ENCODE measurements around the gene SLC66A1. TPM values are rescaled to one million over a fixed set of nuclear protein-coding genes. Genes with fewer than 3 reads are reported as not detected.

The SLC66A1 gene
- total RNA-seq, 1 experiment from 2014 or later = 22.5 TPM

GRCh38 chr1:19377812-19378718 lies 65.9 kb downstream of the SLC66A1 start:
- H3K36me3 Mint-ChIP-seq (ENCODE audit: insufficient read depth in 1 of 3, low read depth in 3 of 3) = peaks cover 21 to 64% (median 45%) of the 10 kb centered on the region in 3 experiments
- peak overlapping the region in 2 of 3 experiments; percentile 23 to 61; a peak in 1 of 7 replicates for H3K27ac Mint-ChIP-seq
- H3K9me3 Mint-ChIP-seq = no peaks in the 10 kb centered on the region
- no peak overlapping the region for H2BK20ac ChIP-seq (ENCODE audit: low read depth, low read length, poor library complexity, severe bottlenecking)
- no peak overlapping the region for H2BK120ac ChIP-seq (ENCODE audit: low read depth, low read length, poor library complexity, severe bottlenecking)
- DNase-seq = no peak
- no peak overlapping the region for H3K23ac ChIP-seq (ENCODE audit: insufficient read length, low read depth, low read length)
- H2AFZ ChIP-seq (ENCODE audit: low read length) = no peak overlapping the region
- no peak overlapping the region for H3K9ac ChIP-seq (ENCODE audit: extremely low read depth, insufficient read length, low read length)
- no peaks in the 10 kb centered on the region for H3K9me3 ChIP-seq (ENCODE audit: control insufficient read depth, low read depth, low read length)
- H3K27me3 Mint-ChIP-seq (ENCODE audit: low read depth) = no peaks in the 10 kb centered on the region
- H3K79me2 ChIP-seq (ENCODE audit: insufficient read depth, low read length) = no peaks in the 10 kb centered on the region
- no peak overlapping the region for H2AK5ac ChIP-seq (ENCODE audit: insufficient read length, low read length)
- H3K18ac ChIP-seq (ENCODE audit: insufficient read length, low read depth, low read length) = no peak overlapping the region
- no peak overlapping the region for H2BK12ac ChIP-seq (ENCODE audit: insufficient read length, low read depth, low read length)
- no peak overlapping the region for H3K27ac ChIP-seq (ENCODE audit: insufficient read length, low read depth, low read length)
- H4K91ac ChIP-seq (ENCODE audit: insufficient read length, low read depth, low read length) = no peak overlapping the region
- WGBS (ENCODE audit: extremely low coverage, insufficient read length, low lambda C conversion rate) = no CpG with 5 or more reads among the region's 17 CpGs
- H3K14ac ChIP-seq (ENCODE audit: insufficient read depth, low read length) = no peak overlapping the region
- H3K4ac ChIP-seq (ENCODE audit: low read depth, low read length) = no peak overlapping the region
- no peaks in the 10 kb centered on the region for H3K23me2 ChIP-seq (ENCODE audit: insufficient read length, low read depth, low read length, poor library complexity, severe bottlenecking)
- H3K56ac ChIP-seq (ENCODE audit: insufficient read length, low read depth, low read length) = no peak overlapping the region
- H3K79me1 ChIP-seq (ENCODE audit: insufficient read depth, low read depth, low read length, poor library complexity, severe bottlenecking) = no peaks in the 10 kb centered on the region
- no peak overlapping the region for H3T11ph ChIP-seq (ENCODE audit: low read length)
- TF ChIP-seq CTCF (conservative IDR thresholded peaks at IDR 0.05) = no peak
- H4K5ac ChIP-seq (ENCODE audit: insufficient read length, low read depth, low read length) = no peak overlapping the region
- H3K4me1 Mint-ChIP-seq = no peaks in the 10 kb centered on the region
- H2BK5ac ChIP-seq (ENCODE audit: insufficient read length, low read length) = no peak overlapping the region
- no peak overlapping the region for H3K4me3 Mint-ChIP-seq
- no peak overlapping the region for H3K4me2 ChIP-seq (ENCODE audit: insufficient read depth, insufficient read length, low read length)
- H3K4me1 ChIP-seq (ENCODE audit: insufficient read depth, low read length) = no peaks in the 10 kb centered on the region
- no peaks in the 10 kb centered on the region for H4K20me1 ChIP-seq (ENCODE audit: control insufficient read depth, insufficient read depth, insufficient read length)
- H2BK15ac ChIP-seq (ENCODE audit: low read depth, low read length) = no peak overlapping the region
- no peaks in the 10 kb centered on the region for H3K27me3 ChIP-seq (ENCODE audit: insufficient read depth, low read length)
- no peak overlapping the region for H4K8ac ChIP-seq (replicated peaks; ENCODE audit: insufficient read length, low read depth, low read length)

Other genes with a start within 250 kb of the SLC66A1 start
- 118 and 131 TPM in 2 replicates for gene UBR4, start 102.1 kb upstream of the SLC66A1 start, total RNA-seq (2021)
- 58.3 and 60.0 TPM in 2 replicates for gene EMC1, start 60.8 kb upstream of the SLC66A1 start, total RNA-seq (2021)
- gene MRTO4, start 60.5 kb upstream of the SLC66A1 start, total RNA-seq (2021) = 78.3 and 79.1 TPM in 2 replicates
- gene AKR7A3, start 23.6 kb upstream of the SLC66A1 start, total RNA-seq (2021) = 0.74 and 0.81 TPM in 2 replicates
- gene AKR7A2, start 182 bp upstream of the SLC66A1 start, total RNA-seq (2021) = 48.0 and 50.3 TPM in 2 replicates
- gene CAPZB, start 173.2 kb downstream of the SLC66A1 start, total RNA-seq (2021) = 343 and 348 TPM in 2 replicates